ENCODE results near the gene CPA5.
"Not testable (repeated sequence)": the region's sequence is repeated elsewhere in the genome, so short reads cannot be mapped to it uniquely, and the experiment has no call there.

Gene CPA5

DNA sequence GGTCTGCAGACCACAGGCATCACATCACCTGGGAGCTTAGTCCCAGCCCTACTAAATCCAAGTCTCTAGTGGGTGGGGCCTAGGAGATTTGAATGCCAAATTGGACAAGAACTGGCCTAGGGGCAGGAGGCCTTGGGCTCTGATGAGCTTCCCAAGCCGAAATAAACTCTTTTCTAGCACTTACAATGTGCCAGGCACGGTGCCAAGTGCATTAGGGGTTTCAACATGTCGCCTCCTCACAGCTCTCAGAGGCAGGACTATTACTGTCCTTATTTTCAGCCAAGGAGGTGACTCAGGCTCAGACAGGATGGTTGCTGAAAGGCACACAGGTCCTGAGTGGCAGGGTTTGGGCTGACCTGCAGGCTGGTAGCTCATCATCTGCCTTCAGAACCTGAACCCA is 26.4 kb downstream of the CPA5 start:
- Histone ChIP-seq H3K9me3 (ENCODE audit: severe bottlenecking) (no peaks in the 10 kb centered on the region), H3K4me3 (ENCODE audit: low read depth, low read length) (no peak overlapping the region), H3K27me3 (ENCODE audit: insufficient read depth, low read depth, severe bottlenecking) (no peaks in the 10 kb centered on the region), H3K27ac (no peak overlapping the region), H3K36me3 (no peaks in the 10 kb centered on the region)
- DNase-seq, result no peak
- TF ChIP-seq, protein P1, sequence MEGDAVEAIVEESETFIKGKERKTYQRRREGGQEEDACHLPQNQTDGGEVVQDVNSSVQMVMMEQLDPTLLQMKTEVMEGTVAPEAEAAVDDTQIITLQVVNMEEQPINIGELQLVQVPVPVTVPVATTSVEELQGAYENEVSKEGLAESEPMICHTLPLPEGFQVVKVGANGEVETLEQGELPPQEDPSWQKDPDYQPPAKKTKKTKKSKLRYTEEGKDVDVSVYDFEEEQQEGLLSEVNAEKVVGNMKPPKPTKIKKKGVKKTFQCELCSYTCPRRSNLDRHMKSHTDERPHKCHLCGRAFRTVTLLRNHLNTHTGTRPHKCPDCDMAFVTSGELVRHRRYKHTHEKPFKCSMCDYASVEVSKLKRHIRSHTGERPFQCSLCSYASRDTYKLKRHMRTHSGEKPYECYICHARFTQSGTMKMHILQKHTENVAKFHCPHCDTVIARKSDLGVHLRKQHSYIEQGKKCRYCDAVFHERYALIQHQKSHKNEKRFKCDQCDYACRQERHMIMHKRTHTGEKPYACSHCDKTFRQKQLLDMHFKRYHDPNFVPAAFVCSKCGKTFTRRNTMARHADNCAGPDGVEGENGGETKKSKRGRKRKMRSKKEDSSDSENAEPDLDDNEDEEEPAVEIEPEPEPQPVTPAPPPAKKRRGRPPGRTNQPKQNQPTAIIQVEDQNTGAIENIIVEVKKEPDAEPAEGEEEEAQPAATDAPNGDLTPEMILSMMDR (IDR thresholded peaks at IDR 0.05; ENCODE audit: low read depth, low read length), result no peak

DNA sequence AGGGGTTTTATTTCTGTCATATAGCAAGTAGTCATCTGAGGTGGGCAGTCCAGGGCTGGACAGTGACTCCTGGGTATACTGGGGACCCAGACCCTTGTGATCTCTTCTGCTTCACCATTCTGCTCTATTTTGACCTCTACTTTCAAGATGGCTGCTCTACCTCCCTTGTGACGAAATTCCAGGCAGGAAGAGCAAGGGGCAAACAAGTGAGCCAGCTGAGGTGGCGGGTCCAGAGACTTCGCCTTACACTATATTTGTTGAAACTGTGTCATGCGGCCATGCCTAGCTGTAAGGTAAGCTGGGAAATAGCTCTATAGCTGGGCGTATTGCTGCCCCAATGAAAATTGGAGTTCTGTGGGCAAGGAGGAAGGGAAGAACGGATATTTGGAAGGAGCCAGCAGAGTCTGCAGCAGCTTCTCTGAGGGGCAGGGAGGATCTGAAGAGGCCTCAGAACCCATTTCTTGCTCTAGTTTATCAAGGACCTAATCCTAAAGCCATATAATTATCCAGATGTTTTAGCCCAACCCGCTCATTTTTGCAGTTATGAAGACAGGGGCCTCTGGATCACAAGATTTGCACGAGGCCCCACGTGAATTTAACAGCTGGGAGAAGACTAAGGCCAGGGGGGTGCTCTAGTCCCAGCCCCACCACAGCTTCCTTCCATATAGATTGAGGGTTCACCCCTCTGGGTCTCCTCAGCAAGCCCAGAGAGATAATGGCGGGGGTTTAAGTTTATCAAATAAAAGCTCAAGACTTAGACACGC is 28.0 kb downstream of the CPA5 start:
- H3K4me3 ChIP-seq (ENCODE audit: low read depth, low read length), result no peak overlapping the region
- H3K36me3 ChIP-seq, result no peaks in the 10 kb centered on the region
- no peak for DNase-seq
- TF ChIP-seq, protein P1 (IDR thresholded peaks at IDR 0.05; ENCODE audit: low read depth, low read length), result no peak
- no peaks in the 10 kb centered on the region for H3K27me3 ChIP-seq (ENCODE audit: insufficient read depth, low read depth, severe bottlenecking)
- H3K9me3 ChIP-seq (ENCODE audit: severe bottlenecking), result peaks cover 3% of the 10 kb centered on the region
- no peak overlapping the region for H3K27ac ChIP-seq

DNA sequence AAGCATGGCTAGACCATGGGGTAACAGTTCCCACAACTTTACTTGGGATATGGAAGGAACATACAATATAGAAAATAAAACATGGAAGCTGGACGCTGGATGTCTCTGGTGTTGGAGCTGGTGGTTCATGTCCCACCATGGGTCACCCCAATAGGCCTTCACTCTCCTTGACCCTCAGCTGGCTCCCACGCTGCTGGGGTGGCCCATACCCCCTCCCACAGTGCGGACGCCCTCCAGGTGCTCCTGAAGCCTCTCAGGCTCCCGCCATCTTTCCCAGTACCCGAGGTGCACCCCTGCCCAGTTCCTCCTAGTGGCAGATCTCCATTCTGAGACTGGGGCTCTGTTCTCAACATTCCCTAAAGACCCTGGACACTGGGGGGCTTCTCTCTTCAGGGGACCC is 29.9 kb downstream of the CPA5 start:
- no peaks in the 10 kb centered on the region for H3K27me3 ChIP-seq (ENCODE audit: insufficient read depth, low read depth, severe bottlenecking)
- DNase-seq, result no peak
- H3K9me3 ChIP-seq (ENCODE audit: severe bottlenecking), result peaks cover 3% of the 10 kb centered on the region
- H3K36me3 ChIP-seq, result no peaks in the 10 kb centered on the region
- no peak overlapping the region for H3K27ac ChIP-seq
- no peak overlapping the region for H3K4me3 ChIP-seq (ENCODE audit: low read depth, low read length)
- TF ChIP-seq, protein P1 (IDR thresholded peaks at IDR 0.05; ENCODE audit: low read depth, low read length), result no peak

DNA sequence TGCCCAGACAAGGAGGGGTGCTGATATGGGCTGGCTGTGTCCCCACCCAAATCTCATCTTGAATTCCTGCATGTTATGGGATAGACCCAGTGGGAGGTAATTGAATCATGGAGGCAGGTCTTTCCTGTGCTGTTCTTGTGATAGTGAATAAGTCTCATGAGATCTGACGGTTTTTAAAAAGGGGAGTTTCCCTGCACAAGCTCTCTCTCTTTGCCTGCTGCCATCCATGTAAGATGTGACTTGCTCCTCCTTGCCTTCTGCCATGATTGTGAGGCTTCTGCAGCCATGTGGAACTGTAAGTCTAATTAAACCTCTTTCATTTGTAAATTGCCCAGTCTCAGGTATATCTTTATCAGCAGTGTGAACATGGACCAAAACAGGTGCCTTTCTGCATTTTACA is 31.8 kb downstream of the CPA5 start:
- DNase-seq; H3K27ac ChIP-seq; H3K36me3 ChIP-seq; H3K9me3 ChIP-seq (ENCODE audit: severe bottlenecking); H3K27me3 ChIP-seq (ENCODE audit: insufficient read depth, low read depth, severe bottlenecking); H3K4me3 ChIP-seq (ENCODE audit: low read depth, low read length): not testable (repeated sequence)

DNA sequence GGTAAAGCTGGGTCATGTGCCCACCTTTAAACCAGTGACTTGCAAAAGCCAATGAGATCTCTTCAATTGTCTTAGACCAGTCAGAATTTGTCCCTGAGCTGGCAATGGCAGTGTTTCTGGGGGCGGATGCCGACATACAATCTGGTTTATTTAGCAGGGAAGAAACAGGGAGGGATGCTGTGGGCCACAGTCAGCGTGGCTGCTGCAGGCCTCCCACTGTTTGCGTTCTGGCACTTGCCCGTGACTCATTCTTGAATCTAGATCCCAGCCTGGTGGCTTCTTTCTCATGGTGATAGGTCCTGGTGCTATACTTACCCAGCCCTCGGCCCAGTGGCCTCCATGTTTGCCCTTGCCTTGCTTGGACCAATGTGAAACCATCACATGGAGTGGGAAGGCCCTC is 32.6 kb downstream of the CPA5 start:
- H3K27me3 ChIP-seq (ENCODE audit: insufficient read depth, low read depth, severe bottlenecking), result no peaks in the 10 kb centered on the region
- H3K4me3 ChIP-seq (ENCODE audit: low read depth, low read length), result no peak overlapping the region
- H3K9me3 ChIP-seq (ENCODE audit: severe bottlenecking), result peaks cover 3% of the 10 kb centered on the region
- H3K27ac ChIP-seq, result no peak overlapping the region
- TF ChIP-seq, protein P1 (IDR thresholded peaks at IDR 0.05; ENCODE audit: low read depth, low read length), result no peak
- no peak for DNase-seq
- H3K36me3 ChIP-seq, result no peaks in the 10 kb centered on the region

DNA sequence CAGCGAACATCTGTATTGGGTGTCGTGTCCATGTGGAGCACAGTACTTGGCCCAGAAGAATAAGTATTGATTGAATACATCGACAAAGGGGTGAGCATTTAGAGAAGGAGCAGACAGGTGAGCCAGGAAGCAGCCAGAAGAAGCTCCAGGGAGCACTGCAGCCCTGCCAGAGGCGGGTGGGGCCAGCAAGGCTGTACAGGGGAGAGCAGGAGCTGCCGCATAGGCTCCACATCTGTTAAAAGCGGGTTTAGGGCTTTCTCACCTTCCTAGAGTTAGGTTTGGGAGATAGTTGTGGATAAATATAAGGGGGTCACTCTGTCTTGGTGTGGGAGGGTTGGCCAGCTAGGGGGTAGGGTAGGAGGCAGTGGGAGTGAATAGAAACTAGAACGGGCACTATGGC is 34.4 kb downstream of the CPA5 start:
- Histone ChIP-seq H3K27ac (no peak overlapping the region), H3K4me3 (ENCODE audit: low read depth, low read length) (no peak overlapping the region), H3K9me3 (ENCODE audit: severe bottlenecking) (peaks cover 3% of the 10 kb centered on the region), H3K36me3 (no peaks in the 10 kb centered on the region), H3K27me3 (ENCODE audit: insufficient read depth, low read depth, severe bottlenecking) (no peaks in the 10 kb centered on the region)
- DNase-seq, result no peak
- TF ChIP-seq, protein P1 (IDR thresholded peaks at IDR 0.05; ENCODE audit: low read depth, low read length), result no peak

All from WERI-Rb-1 (cell line).